LNCAP (cell line): ENCODE results near the gene PIK3CB.

Experiments used
- TF ChIP-seq, protein P1 (sequence below): fragments of 450-650 bp; IDR thresholded peaks from 2 replicates; pipeline ENCODE4 v1.5.1; 2017; ENCODE audit warnings: mild to moderate bottlenecking

PIK3CB gene

GRCh38 chr3:138690036-138690435, 144.7 kb downstream of the PIK3CB start:
- TF ChIP-seq, protein P1, sequence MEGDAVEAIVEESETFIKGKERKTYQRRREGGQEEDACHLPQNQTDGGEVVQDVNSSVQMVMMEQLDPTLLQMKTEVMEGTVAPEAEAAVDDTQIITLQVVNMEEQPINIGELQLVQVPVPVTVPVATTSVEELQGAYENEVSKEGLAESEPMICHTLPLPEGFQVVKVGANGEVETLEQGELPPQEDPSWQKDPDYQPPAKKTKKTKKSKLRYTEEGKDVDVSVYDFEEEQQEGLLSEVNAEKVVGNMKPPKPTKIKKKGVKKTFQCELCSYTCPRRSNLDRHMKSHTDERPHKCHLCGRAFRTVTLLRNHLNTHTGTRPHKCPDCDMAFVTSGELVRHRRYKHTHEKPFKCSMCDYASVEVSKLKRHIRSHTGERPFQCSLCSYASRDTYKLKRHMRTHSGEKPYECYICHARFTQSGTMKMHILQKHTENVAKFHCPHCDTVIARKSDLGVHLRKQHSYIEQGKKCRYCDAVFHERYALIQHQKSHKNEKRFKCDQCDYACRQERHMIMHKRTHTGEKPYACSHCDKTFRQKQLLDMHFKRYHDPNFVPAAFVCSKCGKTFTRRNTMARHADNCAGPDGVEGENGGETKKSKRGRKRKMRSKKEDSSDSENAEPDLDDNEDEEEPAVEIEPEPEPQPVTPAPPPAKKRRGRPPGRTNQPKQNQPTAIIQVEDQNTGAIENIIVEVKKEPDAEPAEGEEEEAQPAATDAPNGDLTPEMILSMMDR = no peak

DNA sequence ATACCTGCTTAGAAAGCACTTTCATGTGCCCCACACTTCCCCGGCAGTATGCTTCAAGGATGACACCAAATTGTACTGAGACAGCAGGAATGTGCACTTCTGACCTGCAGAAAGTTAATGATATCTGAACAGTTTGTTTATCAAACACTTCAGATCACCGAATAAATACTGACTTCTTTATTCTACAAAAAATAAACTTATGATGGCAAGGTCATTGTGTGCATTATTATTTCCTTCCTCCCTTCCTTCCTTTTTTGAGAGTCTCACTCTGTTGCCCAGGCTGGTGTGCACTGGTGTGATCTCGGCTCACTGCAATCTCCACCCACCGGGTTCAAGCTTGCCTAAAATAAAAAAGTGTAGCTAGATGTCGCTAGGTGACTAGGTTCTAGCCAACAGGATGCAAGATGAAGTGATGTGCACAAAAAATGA, 145.8 kb downstream of the PIK3CB start:
- TF ChIP-seq, protein P1 = peak; percentile 24; the same call in 1 of the 2 replicates

GRCh38 chr3:138687236-138687635, 147.5 kb downstream of the PIK3CB start:
- TF ChIP-seq, protein P1 = no peak

- TF ChIP-seq, protein P1 = no peak
These were observed 147.9 kb downstream of the PIK3CB start for GRCh38 chr3:138686771-138687221.

GRCh38 chr3:138684396-138684795, 150.3 kb downstream of the PIK3CB start:
- TF ChIP-seq, protein P1 = no peak

- TF ChIP-seq, protein P1 = no peak
These were observed 152.1 kb downstream of the PIK3CB start for GRCh38 chr3:138682648-138683047.

DNA sequence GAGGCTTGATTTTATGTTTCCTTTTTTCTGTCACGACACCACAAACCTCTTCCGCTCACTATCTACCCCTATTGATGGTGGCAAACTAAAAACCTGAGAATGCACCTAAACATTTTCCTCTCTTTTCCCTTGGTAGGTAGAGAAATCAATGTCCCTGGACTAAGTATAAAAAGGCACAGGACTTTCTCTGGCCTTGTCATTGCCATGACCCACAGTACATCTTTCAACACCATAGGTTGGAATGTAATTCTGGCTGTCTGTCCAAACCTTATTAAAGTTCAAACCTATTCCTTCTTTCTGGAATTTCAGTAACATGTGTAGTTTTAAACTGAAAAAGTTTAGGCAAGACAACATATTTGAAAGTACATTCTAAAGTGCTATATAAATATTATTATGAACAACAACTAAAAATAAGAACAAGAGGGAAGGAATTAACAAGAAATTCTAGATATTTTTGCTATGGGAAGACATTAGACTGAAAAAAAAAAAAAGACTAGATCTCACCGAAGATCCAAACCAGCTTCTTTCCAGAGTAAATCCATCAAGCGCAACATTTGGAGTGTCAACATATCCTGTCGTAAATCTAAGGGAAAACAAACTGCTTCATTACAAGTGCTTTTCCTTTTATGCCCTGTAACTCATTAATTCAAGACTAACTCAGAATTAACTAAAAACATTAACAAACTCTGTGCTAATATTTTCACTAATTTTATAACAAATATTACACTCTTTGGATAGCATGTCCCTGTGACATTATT, 153.1 kb downstream of the PIK3CB start:
- TF ChIP-seq, protein P1 = no peak
